ENCODE measurements around the gene RPL13. TPM values are rescaled to one million over a fixed set of nuclear protein-coding genes. Genes with fewer than 3 reads are reported as not detected.

RPL13 gene
- polyA plus RNA-seq, 1 donor from 2014 or later, result 2,685 TPM

DNA sequence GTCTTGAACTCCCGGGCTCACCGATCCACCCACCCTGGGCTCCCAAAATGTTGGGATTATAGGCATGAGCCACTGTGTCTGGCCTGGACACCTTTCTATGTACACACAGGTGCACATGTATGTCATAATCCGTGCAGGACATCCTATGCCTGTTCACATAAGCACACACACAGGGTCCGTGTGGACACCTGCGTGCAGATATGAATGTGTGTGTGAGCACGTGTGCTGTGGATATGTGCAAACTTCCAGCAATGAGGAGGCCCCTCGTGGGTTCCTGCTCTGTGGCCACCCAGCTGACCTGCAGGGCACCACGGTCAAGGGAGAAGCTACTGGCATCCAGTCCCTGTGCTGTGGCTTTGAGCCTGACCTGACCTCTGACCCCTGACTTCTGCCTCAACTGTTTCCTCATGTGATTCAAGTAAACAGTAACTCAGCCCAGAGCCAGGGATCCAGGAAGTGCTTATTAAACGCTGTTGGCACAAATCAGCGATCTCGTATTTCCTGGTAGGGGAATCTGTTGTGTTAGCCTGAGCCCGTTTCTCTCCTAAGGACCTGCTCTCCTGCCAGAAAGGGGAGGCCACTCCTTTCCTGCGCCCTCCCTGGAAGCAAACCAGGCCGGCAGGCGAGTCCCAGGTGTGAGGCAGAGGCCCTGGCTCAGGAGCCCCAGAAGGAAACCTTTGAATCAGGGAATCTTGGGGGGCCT lies 21.5 kb downstream of the RPL13 start:
- no peaks in the 10 kb centered on the region for H3F3A ChIP-seq (ENCODE audit: insufficient read depth, low read length, poor library complexity, severe bottlenecking)
- no peak overlapping the region for H3K9ac ChIP-seq (ENCODE audit: low read length)
- H3K36me3 ChIP-seq (ENCODE audit: insufficient read depth, low read length), result no peaks in the 10 kb centered on the region
- peaks cover 4% of the 10 kb centered on the region for H3K27me3 ChIP-seq (ENCODE audit: insufficient read depth, low read depth, low read length)
- no peak overlapping the region for H3K4me2 ChIP-seq (ENCODE audit: low read length)
- no peak for TF ChIP-seq EP300 (conservative IDR thresholded peaks at IDR 0.05; ENCODE audit: poor library complexity, severe bottlenecking)
- H3K9me3 ChIP-seq (ENCODE audit: low read length), result no peaks in the 10 kb centered on the region
- H3K9me2 ChIP-seq (ENCODE audit: insufficient read depth, low read length), result no peaks in the 10 kb centered on the region
- no peaks in the 10 kb centered on the region for H3K79me2 ChIP-seq (replicated peaks; ENCODE audit: insufficient read depth, low read length)
- H3K4me3 ChIP-seq (ENCODE audit: low read length), result no peak overlapping the region
- H4K20me1 ChIP-seq (ENCODE audit: insufficient read depth), result no peaks in the 10 kb centered on the region
- no peak overlapping the region for H2AFZ ChIP-seq (ENCODE audit: low read depth, low read length)
- no peak overlapping the region for H3K27ac ChIP-seq (ENCODE audit: low read length)

DNA sequence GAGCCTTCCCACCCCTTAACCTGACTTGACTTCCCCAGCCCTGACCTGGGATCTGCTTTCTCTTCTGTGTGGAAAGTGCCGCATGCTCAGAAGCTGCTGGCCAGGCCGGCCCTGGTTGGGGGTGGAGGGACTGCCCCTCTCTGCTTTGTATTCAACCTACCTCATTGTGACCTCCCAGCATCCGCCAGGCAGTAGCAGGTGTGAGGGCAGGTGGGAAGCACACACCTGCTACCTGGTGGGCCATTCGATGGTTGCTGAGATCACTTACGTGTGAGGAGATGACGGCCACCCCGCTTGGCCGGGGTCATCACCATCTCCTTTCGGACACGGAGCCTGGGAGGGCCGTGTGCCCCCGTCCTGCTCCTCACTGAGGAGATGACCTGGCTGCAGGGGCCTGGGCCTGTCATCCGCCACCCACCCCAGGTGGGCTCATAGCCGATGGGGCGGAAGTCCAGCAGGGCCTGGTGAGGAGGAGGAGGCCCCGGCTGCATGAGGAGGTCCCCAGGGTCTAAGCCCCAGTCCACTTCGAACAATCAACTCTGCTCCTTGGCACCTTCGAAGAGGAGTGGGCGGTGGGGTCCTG lies 22.2 kb downstream of the RPL13 start:
- Histone ChIP-seq H4K20me1 (ENCODE audit: insufficient read depth) (no peaks in the 10 kb centered on the region), H3K4me3 (ENCODE audit: low read length) (no peak overlapping the region), H3K79me2 (replicated peaks; ENCODE audit: insufficient read depth, low read length) (no peaks in the 10 kb centered on the region), H3K36me3 (ENCODE audit: insufficient read depth, low read length) (no peaks in the 10 kb centered on the region), H3K27me3 (ENCODE audit: insufficient read depth, low read depth, low read length) (no peaks in the 10 kb centered on the region), H2AFZ (ENCODE audit: low read depth, low read length) (no peak overlapping the region), H3K9ac (ENCODE audit: low read length) (no peak overlapping the region), H3F3A (ENCODE audit: insufficient read depth, low read length, poor library complexity, severe bottlenecking) (no peaks in the 10 kb centered on the region), H3K4me2 (ENCODE audit: low read length) (no peak overlapping the region), H3K27ac (ENCODE audit: low read length) (no peak overlapping the region), H3K9me3 (ENCODE audit: low read length) (no peaks in the 10 kb centered on the region), H3K9me2 (ENCODE audit: insufficient read depth, low read length) (no peaks in the 10 kb centered on the region)
- no peak for TF ChIP-seq EZH2 (IDR thresholded peaks at IDR 0.05; ENCODE audit: borderline replicate concordance, insufficient read depth, low read length, poor library complexity, severe bottlenecking)
- no peak for TF ChIP-seq POLR2AphosphoS5 (IDR thresholded peaks at IDR 0.05)
- no peak for TF ChIP-seq RAD21 (conservative IDR thresholded peaks at IDR 0.05)

DNA sequence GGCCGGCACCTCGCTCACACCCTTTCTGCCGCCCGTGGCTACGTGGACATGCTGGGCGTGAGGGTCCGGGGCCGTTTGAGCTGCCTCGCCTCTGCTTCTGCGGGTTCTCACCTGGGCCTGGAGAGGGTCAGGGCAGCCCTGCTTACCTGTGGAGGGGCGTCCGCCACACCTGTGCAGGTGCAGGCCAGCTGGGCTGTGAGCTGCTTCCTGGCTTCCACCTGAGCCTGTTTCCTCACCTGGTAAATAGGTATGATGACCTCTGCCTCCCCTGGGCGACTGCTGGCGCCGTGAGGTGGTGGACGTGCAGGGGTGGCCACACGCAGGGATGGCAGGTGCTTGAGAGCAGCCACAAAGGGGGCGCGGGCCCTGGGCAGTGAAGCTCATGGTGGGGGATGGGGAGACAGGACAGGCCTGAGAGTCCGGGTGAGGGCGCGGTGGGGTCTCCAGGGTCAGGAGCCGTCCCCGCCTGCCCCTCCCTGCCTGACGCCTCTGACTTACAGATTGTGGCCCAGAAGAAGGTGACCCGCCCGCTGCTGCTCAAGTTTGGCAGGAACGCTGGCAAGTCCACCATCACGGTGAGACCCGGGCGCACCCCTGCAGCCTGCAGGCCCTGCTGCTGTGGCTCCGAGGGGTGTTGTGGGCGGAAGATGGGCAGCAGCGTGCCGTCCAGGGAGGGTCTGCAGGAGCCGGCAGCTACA lies 22.9 kb downstream of the RPL13 start:
- H3F3A ChIP-seq (ENCODE audit: insufficient read depth, low read length, poor library complexity, severe bottlenecking), result no peaks in the 10 kb centered on the region
- no peak overlapping the region for H3K4me2 ChIP-seq (ENCODE audit: low read length)
- H3K27me3 ChIP-seq (ENCODE audit: insufficient read depth, low read depth, low read length), result no peaks in the 10 kb centered on the region
- H3K79me2 ChIP-seq (replicated peaks; ENCODE audit: insufficient read depth, low read length), result no peaks in the 10 kb centered on the region
- no peaks in the 10 kb centered on the region for H3K36me3 ChIP-seq (ENCODE audit: insufficient read depth, low read length)
- no peak overlapping the region for H3K4me3 ChIP-seq (ENCODE audit: low read length)
- no peaks in the 10 kb centered on the region for H3K9me3 ChIP-seq (ENCODE audit: low read length)
- H2AFZ ChIP-seq (ENCODE audit: low read depth, low read length), result no peak overlapping the region
- TF ChIP-seq EZH2 (IDR thresholded peaks at IDR 0.05; ENCODE audit: borderline replicate concordance, insufficient read depth, low read length, poor library complexity, severe bottlenecking), result no peak
- TF ChIP-seq, protein P1, sequence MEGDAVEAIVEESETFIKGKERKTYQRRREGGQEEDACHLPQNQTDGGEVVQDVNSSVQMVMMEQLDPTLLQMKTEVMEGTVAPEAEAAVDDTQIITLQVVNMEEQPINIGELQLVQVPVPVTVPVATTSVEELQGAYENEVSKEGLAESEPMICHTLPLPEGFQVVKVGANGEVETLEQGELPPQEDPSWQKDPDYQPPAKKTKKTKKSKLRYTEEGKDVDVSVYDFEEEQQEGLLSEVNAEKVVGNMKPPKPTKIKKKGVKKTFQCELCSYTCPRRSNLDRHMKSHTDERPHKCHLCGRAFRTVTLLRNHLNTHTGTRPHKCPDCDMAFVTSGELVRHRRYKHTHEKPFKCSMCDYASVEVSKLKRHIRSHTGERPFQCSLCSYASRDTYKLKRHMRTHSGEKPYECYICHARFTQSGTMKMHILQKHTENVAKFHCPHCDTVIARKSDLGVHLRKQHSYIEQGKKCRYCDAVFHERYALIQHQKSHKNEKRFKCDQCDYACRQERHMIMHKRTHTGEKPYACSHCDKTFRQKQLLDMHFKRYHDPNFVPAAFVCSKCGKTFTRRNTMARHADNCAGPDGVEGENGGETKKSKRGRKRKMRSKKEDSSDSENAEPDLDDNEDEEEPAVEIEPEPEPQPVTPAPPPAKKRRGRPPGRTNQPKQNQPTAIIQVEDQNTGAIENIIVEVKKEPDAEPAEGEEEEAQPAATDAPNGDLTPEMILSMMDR (IDR thresholded peaks at IDR 0.05; ENCODE audit: poor library complexity, severe bottlenecking), result no peak
- TF ChIP-seq TAF1 (IDR thresholded peaks at IDR 0.05; ENCODE audit: low read depth), result no peak
- no peak for TF ChIP-seq POLR2AphosphoS5 (IDR thresholded peaks at IDR 0.05)
- no peak for TF ChIP-seq SMC3 (conservative IDR thresholded peaks at IDR 0.05; ENCODE audit: poor library complexity)
- no peak for TF ChIP-seq RAD21 (conservative IDR thresholded peaks at IDR 0.05)
- TF ChIP-seq MXI1 (conservative IDR thresholded peaks at IDR 0.05; ENCODE audit: poor library complexity, severe bottlenecking), result no peak
- TF ChIP-seq EP300 (conservative IDR thresholded peaks at IDR 0.05; ENCODE audit: poor library complexity, severe bottlenecking), result no peak
- TF ChIP-seq, protein P2, sequence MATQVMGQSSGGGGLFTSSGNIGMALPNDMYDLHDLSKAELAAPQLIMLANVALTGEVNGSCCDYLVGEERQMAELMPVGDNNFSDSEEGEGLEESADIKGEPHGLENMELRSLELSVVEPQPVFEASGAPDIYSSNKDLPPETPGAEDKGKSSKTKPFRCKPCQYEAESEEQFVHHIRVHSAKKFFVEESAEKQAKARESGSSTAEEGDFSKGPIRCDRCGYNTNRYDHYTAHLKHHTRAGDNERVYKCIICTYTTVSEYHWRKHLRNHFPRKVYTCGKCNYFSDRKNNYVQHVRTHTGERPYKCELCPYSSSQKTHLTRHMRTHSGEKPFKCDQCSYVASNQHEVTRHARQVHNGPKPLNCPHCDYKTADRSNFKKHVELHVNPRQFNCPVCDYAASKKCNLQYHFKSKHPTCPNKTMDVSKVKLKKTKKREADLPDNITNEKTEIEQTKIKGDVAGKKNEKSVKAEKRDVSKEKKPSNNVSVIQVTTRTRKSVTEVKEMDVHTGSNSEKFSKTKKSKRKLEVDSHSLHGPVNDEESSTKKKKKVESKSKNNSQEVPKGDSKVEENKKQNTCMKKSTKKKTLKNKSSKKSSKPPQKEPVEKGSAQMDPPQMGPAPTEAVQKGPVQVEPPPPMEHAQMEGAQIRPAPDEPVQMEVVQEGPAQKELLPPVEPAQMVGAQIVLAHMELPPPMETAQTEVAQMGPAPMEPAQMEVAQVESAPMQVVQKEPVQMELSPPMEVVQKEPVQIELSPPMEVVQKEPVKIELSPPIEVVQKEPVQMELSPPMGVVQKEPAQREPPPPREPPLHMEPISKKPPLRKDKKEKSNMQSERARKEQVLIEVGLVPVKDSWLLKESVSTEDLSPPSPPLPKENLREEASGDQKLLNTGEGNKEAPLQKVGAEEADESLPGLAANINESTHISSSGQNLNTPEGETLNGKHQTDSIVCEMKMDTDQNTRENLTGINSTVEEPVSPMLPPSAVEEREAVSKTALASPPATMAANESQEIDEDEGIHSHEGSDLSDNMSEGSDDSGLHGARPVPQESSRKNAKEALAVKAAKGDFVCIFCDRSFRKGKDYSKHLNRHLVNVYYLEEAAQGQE (IDR thresholded peaks at IDR 0.05; ENCODE audit: borderline replicate concordance), result no peak
- H4K20me1 ChIP-seq (ENCODE audit: insufficient read depth), result no peaks in the 10 kb centered on the region
- H3K9ac ChIP-seq (ENCODE audit: low read length), result no peak overlapping the region
- H3K9me2 ChIP-seq (ENCODE audit: insufficient read depth, low read length), result no peaks in the 10 kb centered on the region
- no peak overlapping the region for H3K27ac ChIP-seq (ENCODE audit: low read length)

Measured in neural cell (in vitro differentiated cells).